ENCODE data around the gene CAPSL. TPM values are rescaled to one million over a fixed set of nuclear protein-coding genes. Genes with fewer than 3 reads are reported as not detected.
"Not testable (repeated sequence)": the region's sequence is repeated elsewhere in the genome, so short reads cannot be mapped to it uniquely, and the experiment has no call there.

CAPSL gene
- total RNA-seq, 2 experiments from 2014 or later = not detected

DNA sequence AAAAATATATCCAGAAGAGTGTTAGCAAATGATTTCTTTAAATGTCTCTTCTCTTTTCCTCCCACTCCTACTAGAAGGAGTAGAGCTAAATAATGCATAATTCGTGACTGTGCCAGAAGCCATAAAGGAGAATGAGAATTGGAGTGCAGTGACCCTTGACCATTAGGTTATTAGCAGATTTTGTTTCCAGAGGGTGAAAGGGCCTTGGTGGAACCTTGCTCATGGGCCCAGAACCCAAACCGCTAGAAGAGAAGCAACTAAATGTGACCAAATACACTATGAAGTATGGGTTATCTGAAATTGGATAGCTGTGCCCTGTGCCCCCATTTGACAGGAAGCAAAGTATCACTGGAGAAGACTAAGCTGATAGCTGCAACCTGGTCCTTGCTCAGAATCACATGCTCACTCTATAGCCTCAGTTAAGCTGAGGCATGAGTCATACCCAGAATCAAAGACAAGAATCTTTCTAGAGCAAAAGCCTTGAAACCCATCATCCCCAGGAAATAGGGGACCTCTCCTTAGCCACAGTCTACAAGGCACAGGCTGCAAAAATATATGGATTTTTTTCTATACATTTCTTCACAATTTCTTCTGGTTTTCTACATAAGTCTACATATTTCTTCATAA, 36.3 kb downstream of the CAPSL start:
- Mint-ChIP-seq H3K27ac (peak overlapping the region; percentile 71), H3K36me3 (ENCODE audit: low read depth) (peaks cover 19% of the 10 kb centered on the region), H3K9me3 (peaks cover 9% of the 10 kb centered on the region), H3K4me3 (peak overlapping the region; percentile 9), H3K27me3 (no peaks in the 10 kb centered on the region), H3K4me1 (peaks cover 77% of the 10 kb centered on the region)
- POLR2A ChIA-PET = interaction anchor here (1.1 to 2.4 kb wide), 8 partner anchors 16 to 283 kb away, joined by 3 to 20 read pairs (median 5); partner anchors contain the start of gene IL7R
- CTCF ChIA-PET = interaction anchor here (1.0 to 1.7 kb wide), 6 partner anchors 20 to 284 kb away, joined by 3 to 6 read pairs (median 4); partner anchors contain the start of genes IL7R and SPEF2
- peak; percentile 52 for DNase-seq

DNA sequence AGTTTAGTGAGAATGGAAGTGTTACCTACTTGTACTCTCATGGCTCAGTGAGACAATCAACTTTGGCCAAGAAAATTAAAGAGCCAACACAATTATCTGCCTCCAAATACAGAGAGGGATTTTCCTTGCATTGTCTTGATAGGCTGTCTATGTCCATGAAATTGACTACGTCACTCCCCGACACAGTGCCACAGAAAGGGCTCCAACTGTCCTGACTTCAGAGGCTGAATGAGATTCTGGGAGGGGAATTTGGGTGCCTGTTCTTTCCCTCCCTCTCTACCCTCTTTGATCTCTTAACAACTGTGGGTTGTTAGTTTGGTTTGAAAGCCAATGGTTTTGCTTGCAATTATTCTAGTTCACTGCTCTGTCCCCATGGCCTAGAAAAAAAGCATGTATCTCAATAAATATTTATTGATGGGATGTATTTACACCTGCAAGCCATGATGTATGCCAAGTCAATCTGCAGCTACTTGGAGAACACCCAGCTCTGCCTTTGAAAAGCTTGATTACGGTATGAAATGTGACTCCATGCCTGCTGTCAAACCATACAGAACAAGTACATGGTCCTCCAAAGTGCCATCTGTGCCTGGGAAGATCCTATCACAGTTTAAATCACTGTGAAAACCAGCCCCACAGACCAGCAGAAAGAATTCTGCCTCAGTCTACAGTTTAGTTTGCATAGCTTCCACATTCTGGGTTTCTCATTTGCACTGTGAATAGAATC, 37.3 kb downstream of the CAPSL start:
- H3K36me3 Mint-ChIP-seq (ENCODE audit: low read depth) = peaks cover 13% of the 10 kb centered on the region
- H3K27ac Mint-ChIP-seq = peak overlapping the region; percentile 71
- DNase-seq = no peak
- CTCF ChIA-PET = interaction anchor here (1.0 to 1.7 kb wide), 5 partner anchors 19 to 283 kb away, joined by 3 to 6 read pairs (median 4); partner anchors contain the start of genes IL7R and SPEF2
- no peak overlapping the region for H3K4me3 Mint-ChIP-seq
- H3K4me1 Mint-ChIP-seq = peaks cover 76% of the 10 kb centered on the region
- peaks cover 9% of the 10 kb centered on the region for H3K9me3 Mint-ChIP-seq
- no peaks in the 10 kb centered on the region for H3K27me3 Mint-ChIP-seq
- POLR2A ChIA-PET = interaction anchor here (1.1 to 2.4 kb wide), 7 partner anchors 20 to 282 kb away, joined by 3 to 20 read pairs (median 4); partner anchors contain the start of gene IL7R

DNA sequence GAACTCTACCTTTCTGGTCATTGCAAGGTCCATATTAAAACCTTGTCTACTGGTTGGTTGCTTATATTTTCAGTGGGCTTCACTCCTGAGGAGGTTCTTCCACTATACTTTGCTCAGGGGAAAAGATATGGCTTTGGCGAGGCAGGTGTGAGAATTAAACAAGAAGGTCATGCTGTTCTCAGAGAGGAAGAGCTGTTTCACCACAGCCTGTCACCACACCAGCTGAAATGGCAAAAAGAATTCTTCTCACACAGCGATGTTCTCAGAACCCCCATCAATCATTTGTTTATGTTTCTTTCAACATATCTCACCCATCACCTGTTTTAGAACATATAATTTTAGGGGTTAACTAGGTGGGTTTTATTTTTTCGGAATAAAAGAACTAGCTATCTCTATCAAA, 38.6 kb downstream of the CAPSL start:
- Mint-ChIP-seq H3K4me1 (peaks cover 67% of the 10 kb centered on the region), H3K9me3 (peaks cover 5% of the 10 kb centered on the region), H3K4me3 (no peak overlapping the region), H3K36me3 (ENCODE audit: low read depth) (peaks cover 9% of the 10 kb centered on the region), H3K27me3 (no peaks in the 10 kb centered on the region), H3K27ac (peak overlapping the region; percentile 61)
- ChIA-PET CTCF (interaction anchor here (1.0 to 2.6 kb wide), 4 partner anchors 18 to 249 kb away, joined by 3 to 14 read pairs (median 6); no protein-coding TSS in a partner anchor), POLR2A (interaction anchor here (0.7 to 2.8 kb wide), 6 partner anchors 10 to 105 kb away, joined by 3 to 13 read pairs (median 4); partner anchors contain the start of gene IL7R)
- DNase-seq = peak; percentile 51

DNA sequence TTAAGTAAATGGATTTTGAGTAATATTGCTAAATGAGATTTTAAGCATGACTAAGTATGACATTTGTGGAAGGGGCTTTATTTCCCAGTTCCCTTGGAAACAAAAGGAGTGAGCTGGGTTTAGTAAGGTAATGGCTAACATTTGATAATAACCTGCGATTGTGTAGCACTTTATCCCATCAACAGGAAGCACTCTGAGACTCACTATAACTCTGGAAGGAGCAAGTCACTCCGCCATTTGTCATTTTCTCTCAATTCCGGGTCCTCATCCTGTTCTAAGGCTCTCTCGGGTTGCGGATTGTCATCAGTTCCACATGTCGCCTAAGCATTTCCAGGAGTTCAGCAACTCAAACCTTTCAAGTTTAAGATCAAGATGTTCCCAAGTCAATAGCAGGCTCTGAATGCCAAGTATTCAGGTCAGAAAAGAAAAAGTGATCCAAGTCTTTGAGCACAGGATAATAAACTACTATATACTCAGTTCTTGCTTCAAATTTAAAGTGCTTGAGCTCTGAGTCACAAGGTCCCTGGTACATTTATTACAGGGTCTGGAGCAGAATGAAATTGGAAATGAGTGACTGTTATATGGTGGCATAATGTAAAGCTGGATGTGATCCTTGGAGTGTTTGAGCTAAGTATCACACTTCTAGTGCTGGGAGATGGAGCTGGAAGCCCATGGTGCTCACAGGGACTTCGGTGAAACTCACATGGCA, 39.3 kb downstream of the CAPSL start:
- peaks cover 2% of the 10 kb centered on the region for H3K9me3 Mint-ChIP-seq
- CTCF ChIA-PET = interaction anchor here (1.0 to 2.6 kb wide), 4 partner anchors 17 to 248 kb away, joined by 3 to 14 read pairs (median 6); no protein-coding TSS in a partner anchor
- H3K4me1 Mint-ChIP-seq = peaks cover 60% of the 10 kb centered on the region
- H3K27ac Mint-ChIP-seq = peak overlapping the region; percentile 61
- no peaks in the 10 kb centered on the region for H3K27me3 Mint-ChIP-seq
- peaks cover 2% of the 10 kb centered on the region for H3K36me3 Mint-ChIP-seq (ENCODE audit: low read depth)
- no peak overlapping the region for H3K4me3 Mint-ChIP-seq
- POLR2A ChIA-PET = interaction anchor here (0.7 to 2.8 kb wide), 7 partner anchors 10 to 104 kb away, joined by 3 to 13 read pairs (median 4); partner anchors contain the start of gene IL7R
- no peak for DNase-seq

DNA sequence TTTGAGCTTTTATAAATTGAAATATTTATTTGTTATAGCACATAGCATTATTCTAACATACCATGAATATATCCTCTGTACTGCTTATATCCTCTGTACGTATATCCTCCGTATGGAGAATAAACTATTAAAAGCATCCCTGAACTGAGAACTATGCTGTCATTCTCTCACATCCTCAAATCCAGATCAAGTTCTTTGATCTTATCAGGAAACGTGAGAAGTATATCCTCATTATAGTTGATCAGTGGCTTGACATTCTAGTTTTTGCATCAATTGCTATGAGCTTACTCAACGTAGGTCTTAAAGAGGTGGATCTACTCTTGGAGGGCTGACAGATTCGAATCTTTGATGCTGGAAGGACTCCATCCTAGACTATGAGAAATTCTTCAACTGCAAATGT, 44.3 kb downstream of the CAPSL start:
- Mint-ChIP-seq H3K27ac (no peak overlapping the region), H3K27me3 (no peaks in the 10 kb centered on the region), H3K36me3 (ENCODE audit: low read depth) (no peaks in the 10 kb centered on the region), H3K4me3 (no peak overlapping the region), H3K9me3 (peaks cover 5% of the 10 kb centered on the region), H3K4me1 (peaks cover 10% of the 10 kb centered on the region)
- CTCF ChIA-PET = interaction anchor here (1.3 to 1.5 kb wide), 2 partner anchors 14 to 30 kb away, joined by 5 read pairs; no protein-coding TSS in a partner anchor
- POLR2A ChIA-PET = interaction anchor here (0.7 kb wide), 1 partner anchor 11 kb away, joined by 3 read pairs; no protein-coding TSS in a partner anchor
- DNase-seq = no peak

DNA sequence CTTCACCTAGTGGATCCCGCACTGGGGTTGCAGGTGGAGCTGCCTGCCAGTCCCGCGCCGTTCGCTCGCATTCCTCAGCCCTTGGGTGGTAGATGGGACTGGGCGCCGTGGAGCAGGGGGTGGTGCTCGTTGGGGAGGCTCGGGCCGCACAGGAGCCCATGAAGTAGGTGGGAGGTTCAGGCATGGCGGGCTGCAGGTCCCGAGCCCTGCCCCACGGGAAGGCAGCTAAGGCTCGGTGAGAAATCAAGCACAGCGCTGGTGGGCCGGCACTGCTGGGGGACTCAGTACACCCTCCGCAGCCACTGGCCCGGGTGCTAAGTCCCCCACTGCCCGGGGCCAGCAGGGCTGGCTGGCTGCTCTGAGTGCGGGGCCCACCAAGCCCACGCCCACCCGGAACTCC, 45.6 kb downstream of the CAPSL start:
- CTCF ChIA-PET = interaction anchor here (1.5 kb wide), 1 partner anchor 32 kb away, joined by 5 read pairs; no protein-coding TSS in a partner anchor
- POLR2A ChIA-PET; H3K27me3 Mint-ChIP-seq; H3K27ac Mint-ChIP-seq; DNase-seq; H3K36me3 Mint-ChIP-seq (ENCODE audit: low read depth); H3K4me3 Mint-ChIP-seq; H3K9me3 Mint-ChIP-seq; H3K4me1 Mint-ChIP-seq: not testable (repeated sequence)

DNA sequence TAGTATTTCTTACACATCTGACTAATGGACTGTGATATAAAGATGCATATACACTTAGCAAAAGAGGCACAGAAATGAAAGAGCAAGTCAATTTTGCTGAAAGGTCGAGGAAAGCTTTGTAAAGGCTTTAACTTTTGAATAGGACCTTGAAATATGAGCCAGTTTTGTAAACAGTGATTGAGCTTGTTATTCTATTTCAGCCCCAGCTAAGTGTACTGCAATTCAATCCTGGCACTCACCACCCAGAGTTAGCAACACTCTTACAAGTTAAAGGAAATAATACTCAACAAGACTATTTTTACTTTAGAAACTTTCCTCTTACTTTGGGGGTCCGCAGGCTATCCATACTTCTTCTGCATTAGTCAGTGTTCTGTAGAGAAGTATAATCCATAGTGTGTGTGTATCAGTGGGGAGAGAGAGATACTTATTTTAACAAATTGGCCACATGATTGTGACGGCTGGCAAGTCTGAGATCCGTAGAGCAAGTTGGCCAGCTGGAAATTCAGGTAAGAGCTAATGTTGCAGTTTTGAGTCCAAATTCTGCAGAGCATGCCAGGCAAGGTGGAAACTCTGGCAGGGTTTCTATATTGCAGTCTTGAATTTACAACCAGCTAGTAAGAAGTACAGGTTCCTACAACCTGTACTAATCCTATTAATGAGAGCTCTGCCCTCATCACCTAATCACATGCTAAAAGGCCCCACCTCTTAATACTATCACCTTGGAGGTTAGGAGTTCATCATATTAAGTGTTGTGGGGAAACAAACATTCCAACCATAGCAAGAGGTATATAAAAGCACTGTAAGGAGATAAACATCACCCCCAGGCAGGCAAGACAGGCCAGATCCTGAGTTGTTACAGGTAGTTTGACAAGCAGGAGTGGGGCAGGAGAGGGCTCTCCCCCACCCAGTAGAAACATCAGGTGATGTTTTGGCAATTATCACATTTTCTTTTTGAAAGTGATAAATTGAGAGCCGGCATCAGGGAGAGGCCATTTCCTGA, 48.1 kb downstream of the CAPSL start:
- Mint-ChIP-seq H3K9me3 (peaks cover 5% of the 10 kb centered on the region), H3K27me3 (no peaks in the 10 kb centered on the region), H3K4me1 (no peaks in the 10 kb centered on the region), H3K4me3 (no peak overlapping the region), H3K36me3 (ENCODE audit: low read depth) (no peaks in the 10 kb centered on the region), H3K27ac (no peak overlapping the region)
- POLR2A ChIA-PET = interaction anchor here (0.6 to 1.0 kb wide), 2 partner anchors 9 to 10 kb away, joined by 4 read pairs; no protein-coding TSS in a partner anchor
- CTCF ChIA-PET = no interaction called here
- DNase-seq = no peak

DNA sequence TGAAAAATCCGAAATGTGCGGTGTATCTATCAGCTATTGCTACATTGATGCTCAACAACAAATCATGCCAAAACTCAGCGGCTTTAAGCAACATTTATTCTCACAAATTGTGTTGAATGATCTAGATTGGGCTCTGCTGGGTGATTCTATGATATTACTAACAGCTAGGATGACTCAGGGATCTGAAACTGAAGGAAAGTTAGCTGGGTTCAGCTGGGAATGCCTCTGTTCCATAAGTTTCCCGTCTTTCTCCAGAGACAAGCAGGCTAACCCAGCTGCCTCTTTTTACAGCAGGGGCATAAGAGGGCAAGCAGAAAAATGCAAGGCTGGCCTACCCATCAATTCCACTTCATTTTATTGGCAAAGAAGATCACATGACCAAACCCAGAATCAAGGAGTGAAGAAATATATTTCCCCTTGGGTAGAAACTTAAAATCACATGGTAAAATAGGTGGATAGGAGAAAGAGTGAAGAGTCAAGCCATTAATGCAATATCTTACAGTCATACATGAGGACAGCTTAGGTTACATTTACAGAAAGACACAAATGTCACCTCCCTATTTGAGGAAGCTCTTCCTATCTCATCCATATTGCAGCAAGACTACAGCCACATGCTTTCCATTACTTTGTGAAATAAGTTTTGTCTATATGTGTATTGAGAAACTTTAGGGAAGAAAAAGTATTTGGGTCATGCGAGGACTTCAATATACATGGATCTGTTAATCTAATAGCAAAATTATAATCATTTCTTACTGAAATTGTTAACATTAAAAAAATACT, 50.9 kb downstream of the CAPSL start:
- Mint-ChIP-seq H3K4me1 (peaks cover 20% of the 10 kb centered on the region), H3K27ac (no peak overlapping the region), H3K27me3 (no peaks in the 10 kb centered on the region), H3K4me3 (no peak overlapping the region), H3K36me3 (ENCODE audit: low read depth) (peaks cover 10% of the 10 kb centered on the region), H3K9me3 (peaks cover 5% of the 10 kb centered on the region)
- no peak for DNase-seq
- ChIA-PET CTCF (interaction anchor here (0.6 kb wide), 1 partner anchor 212 kb away, joined by 3 read pairs; no protein-coding TSS in a partner anchor), POLR2A (interaction anchor here (1.0 to 1.1 kb wide), 2 partner anchors 12 to 13 kb away, joined by 3 read pairs; no protein-coding TSS in a partner anchor)

DNA sequence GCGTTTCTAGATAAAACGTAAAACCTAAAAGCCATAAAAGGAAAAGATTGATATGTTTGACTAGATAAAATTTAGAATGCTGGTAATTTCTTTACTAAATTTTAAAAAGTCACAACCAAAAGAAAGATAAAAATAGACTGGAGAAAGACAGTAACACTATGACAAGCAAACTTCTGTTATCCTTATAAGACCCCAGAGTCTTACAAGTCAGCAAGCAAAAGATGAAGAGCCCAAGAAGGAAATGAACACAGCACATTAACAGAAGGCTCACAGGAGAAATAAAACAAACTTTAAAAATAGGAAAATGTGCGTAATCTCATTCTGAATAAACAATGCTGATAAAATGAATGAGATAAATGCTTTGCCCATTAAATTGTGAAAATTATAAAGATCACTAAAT, 52.0 kb downstream of the CAPSL start:
- ChIA-PET POLR2A (no interaction called here), CTCF (no interaction called here)
- H3K4me3 Mint-ChIP-seq = no peak overlapping the region
- no peak overlapping the region for H3K27ac Mint-ChIP-seq
- no peaks in the 10 kb centered on the region for H3K27me3 Mint-ChIP-seq
- peaks cover 11% of the 10 kb centered on the region for H3K36me3 Mint-ChIP-seq (ENCODE audit: low read depth)
- H3K9me3 Mint-ChIP-seq = peaks cover 2% of the 10 kb centered on the region
- peaks cover 26% of the 10 kb centered on the region for H3K4me1 Mint-ChIP-seq
- no peak for DNase-seq

DNA sequence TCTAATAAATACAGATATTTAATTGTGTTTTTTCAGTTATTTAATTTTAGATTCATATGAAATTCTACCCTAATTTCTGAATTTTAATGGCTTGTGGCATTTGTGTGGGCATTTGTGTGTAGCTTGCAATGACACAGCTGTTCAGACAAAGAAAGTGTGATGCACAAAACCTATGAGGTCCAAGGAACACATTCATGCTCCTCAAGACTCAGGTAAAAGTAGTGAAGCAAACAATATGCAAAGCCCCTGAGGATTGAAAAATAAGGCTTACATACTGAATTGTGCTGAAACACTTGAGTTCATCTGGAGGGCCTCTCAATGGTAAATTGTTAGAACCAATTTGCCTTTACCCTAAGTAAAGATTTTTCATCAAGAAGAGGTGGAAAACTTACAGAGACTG, 53.6 kb downstream of the CAPSL start:
- H3K4me3 Mint-ChIP-seq = no peak overlapping the region
- H3K27me3 Mint-ChIP-seq = no peaks in the 10 kb centered on the region
- H3K9me3 Mint-ChIP-seq = no peaks in the 10 kb centered on the region
- H3K36me3 Mint-ChIP-seq (ENCODE audit: low read depth) = peaks cover 23% of the 10 kb centered on the region
- DNase-seq = no peak
- no peak overlapping the region for H3K27ac Mint-ChIP-seq
- ChIA-PET POLR2A (no interaction called here), CTCF (interaction anchor here (0.8 to 1.4 kb wide), 3 partner anchors 42 to 268 kb away, joined by 3 read pairs; no protein-coding TSS in a partner anchor)
- H3K4me1 Mint-ChIP-seq = peaks cover 34% of the 10 kb centered on the region

DNA sequence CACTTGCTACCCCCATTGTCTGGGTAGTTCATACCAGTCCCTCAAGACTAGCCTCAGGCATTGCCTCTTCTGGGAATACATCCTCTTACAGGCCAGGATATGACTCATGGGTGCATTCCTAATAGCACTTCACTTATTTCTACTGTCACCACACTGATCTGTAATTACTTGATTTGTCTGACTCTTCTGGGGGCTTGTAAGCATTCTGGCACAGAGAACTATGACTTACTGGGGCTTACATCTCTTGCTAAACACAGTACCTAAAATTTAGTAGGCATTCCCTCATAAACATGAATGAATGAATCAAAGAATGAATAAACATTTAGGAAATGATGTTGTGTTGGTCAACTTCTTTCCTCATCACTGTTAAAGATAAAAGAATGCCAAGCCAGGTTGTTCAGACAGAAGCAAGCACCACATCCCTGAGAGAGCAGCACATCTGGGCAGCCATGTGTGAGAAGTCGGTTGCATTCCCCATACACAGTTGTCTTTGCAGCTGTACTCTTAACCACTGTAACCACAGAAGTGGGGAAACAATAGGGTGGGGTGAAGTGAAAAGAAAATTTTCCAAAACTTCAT, 54.1 kb downstream of the CAPSL start:
- Mint-ChIP-seq H3K9me3 (no peaks in the 10 kb centered on the region), H3K27me3 (no peaks in the 10 kb centered on the region), H3K4me1 (peaks cover 39% of the 10 kb centered on the region), H3K36me3 (ENCODE audit: low read depth) (peaks cover 28% of the 10 kb centered on the region), H3K4me3 (no peak overlapping the region), H3K27ac (peak overlapping the region; percentile 53)
- CTCF ChIA-PET = interaction anchor here (0.8 to 1.4 kb wide), 3 partner anchors 42 to 267 kb away, joined by 3 read pairs; no protein-coding TSS in a partner anchor
- POLR2A ChIA-PET = no interaction called here
- DNase-seq = no peak

All from activated CD4-positive, alpha-beta memory T cell treated with anti-CD3 and anti-CD28 coated beads, Interleukin-2, amount 10 ng/mL, durations not matched to agents 7 days and 5 days (primary cell).